Activated CD4-positive, alpha-beta T cell treated with anti-CD3 and anti-CD28 coated beads, Interleukin-2, amount 10 ng/mL, durations not matched to agents 7 days and 5 days (primary cell): ENCODE measurements around the gene HBP1. TPM values are rescaled to one million over a fixed set of nuclear protein-coding genes. Genes with fewer than 3 reads are reported as not detected.
"Not testable (repeated sequence)": the region's sequence is repeated elsewhere in the genome, so short reads cannot be mapped to it uniquely, and the experiment has no call there.

Experiments
- CTCF ChIA-PET: fragments of 350-600 bp; sonication (Branson Sonifier 250); formaldehyde crosslinking; loops from one replicate; lab custom pipeline; 2021; ENCODE audit warnings: antibody characterized with exemption; lab: Charles Lee
- POLR2A ChIA-PET: fragments of 350-600 bp; sonication (Branson Sonifier 250); formaldehyde crosslinking; loops from one replicate; lab custom pipeline; 2021; ENCODE audit warnings: antibody characterized with exemption; lab: Charles Lee
- DNase-seq: peaks from one replicate; pipeline ENCODE4 v3.0.0-alpha.2; 2020
- H3K27ac Mint-ChIP-seq: one replicate; pipeline ENCODE4 v1.8.0; 2021; ENCODE audit warnings: mild to moderate bottlenecking, moderate library complexity, mixed read lengths
- H3K27me3 Mint-ChIP-seq: one replicate; pipeline ENCODE4 v1.8.0; 2021; ENCODE audit warnings: mixed read lengths
- H3K36me3 Mint-ChIP-seq: one replicate; pipeline ENCODE4 v1.8.0; 2021; ENCODE audit warnings: low read depth, mixed read lengths
- H3K4me1 Mint-ChIP-seq: one replicate; pipeline ENCODE4 v1.8.0; 2021; ENCODE audit warnings: mixed read lengths
- H3K4me3 Mint-ChIP-seq: one replicate; pipeline ENCODE4 v1.8.0; 2021; ENCODE audit warnings: mild to moderate bottlenecking, moderate library complexity, mixed read lengths
- H3K9me3 Mint-ChIP-seq: one replicate; pipeline ENCODE4 v1.8.0; 2021; ENCODE audit warnings: mixed read lengths
- total RNA-seq, 2 experiments: library from RNA; stranded (reverse); gene quantifications; one replicate each; pipeline ENCODE4 v1.2.3, GENCODE V29; 2021

Gene HBP1, protein sequence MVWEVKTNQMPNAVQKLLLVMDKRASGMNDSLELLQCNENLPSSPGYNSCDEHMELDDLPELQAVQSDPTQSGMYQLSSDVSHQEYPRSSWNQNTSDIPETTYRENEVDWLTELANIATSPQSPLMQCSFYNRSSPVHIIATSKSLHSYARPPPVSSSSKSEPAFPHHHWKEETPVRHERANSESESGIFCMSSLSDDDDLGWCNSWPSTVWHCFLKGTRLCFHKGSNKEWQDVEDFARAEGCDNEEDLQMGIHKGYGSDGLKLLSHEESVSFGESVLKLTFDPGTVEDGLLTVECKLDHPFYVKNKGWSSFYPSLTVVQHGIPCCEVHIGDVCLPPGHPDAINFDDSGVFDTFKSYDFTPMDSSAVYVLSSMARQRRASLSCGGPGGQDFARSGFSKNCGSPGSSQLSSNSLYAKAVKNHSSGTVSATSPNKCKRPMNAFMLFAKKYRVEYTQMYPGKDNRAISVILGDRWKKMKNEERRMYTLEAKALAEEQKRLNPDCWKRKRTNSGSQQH
- 10 to 100 TPM; 34.4 to 34.8 TPM for total RNA-seq

DNA sequence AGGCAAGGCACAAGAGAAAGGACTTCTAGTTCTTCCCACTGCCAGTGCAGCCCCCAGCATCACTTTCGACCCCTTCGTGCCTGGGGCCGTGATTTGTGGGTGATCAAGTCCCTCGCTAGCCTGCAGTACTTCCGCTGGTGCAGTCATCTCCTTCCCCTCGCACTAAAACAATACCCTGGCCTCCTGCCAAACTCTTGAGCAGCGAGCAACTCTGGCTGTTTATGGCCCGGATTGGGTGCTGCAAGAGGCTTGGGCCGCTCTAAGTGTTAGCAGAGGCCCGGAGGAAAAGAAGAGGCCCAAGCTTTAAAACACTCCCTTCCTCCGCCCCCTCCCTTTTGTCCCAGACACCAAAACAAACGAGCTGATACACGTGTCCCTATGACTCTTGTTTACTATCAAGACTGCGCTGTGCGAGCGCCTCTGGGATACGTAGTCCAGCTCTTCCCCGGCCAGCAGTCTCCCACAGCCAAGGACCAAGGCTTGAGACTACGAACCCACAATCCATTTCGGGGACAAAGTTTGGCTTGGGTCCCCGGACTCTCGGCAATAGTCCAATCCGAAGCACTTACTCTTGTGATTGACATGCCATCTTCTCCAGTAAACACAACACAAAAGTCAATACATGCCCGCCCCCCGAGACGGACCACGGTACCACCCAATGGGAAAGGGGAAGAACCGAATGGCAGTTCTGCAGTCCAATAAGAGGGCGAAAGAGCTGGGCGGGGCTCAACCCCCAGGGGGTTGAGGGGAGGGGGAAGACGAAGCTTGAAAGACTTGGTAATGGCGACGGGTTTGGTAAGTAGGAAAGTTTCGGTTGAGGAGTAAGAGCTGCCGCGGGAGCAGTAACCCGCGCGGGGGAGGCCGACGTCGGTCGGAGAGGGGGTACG lies at the start of gene HBP1:
TSS of gene HBP1 (plus strand) at position 771 of the 887 bp plus-strand sequence. CDS start 10,891 bp downstream, outside the sequence.
- Mint-ChIP-seq H3K27me3 (peaks cover 7% of the 10 kb centered on the region), H3K36me3 (peaks cover 6% of the 10 kb centered on the region), H3K4me1 (peaks cover 38% of the 10 kb centered on the region), H3K9me3 (no peaks in the 10 kb centered on the region), H3K4me3 (peak within 1 kb of the TSS; percentile 95), H3K27ac (peak within 1 kb of the TSS; percentile 99)
- ChIA-PET POLR2A (interaction anchor here (0.6 to 2.1 kb wide), 3 partner anchors 14 to 1056 kb away, joined by 3 to 10 read pairs (median 3); partner anchors contain the start of genes CBLL1 and SYPL1), CTCF (interaction anchor here (0.6 to 1.9 kb wide), 12 partner anchors 9 to 699 kb away, joined by 3 to 8 read pairs (median 3); partner anchors contain the start of gene CBLL1)
- DNase-seq, result peak; percentile 99

DNA sequence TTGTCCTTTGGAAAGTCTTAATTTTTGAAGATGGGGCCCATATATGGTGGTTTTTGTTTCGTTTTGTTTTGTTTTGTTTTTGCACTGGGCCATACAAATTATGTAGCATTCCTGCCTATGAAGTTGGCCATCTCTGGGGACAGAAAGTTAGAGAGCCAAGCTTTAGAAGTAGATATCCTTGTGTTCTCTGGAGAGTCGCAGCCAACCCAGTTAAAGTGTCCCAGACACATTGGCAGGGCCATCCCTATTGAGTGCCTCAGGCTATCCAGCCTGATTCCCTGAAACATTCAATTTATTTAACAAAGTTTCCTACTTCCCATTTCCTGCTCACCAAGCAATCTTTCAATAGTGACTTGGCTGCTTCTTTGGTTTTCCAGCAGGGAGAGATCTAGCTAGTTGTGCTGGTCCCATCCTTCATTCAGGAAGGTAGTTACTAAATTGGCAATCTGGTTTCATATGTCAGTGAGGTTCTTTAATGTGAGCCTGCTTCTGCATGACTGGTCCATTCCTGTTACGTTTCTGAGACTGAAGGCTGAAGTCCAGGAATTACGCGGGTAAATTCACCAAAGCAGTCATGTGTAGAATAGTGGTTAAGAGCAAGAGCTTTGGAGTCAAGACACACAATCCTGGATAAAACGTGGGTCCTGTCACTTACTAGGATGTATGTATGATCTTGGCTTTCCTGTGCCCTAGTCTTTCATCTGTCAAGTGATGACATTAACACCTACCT lies 49.3 kb upstream of the HBP1 start:
- Mint-ChIP-seq H3K27ac (no peak overlapping the region), H3K27me3 (peaks cover 4% of the 10 kb centered on the region), H3K36me3 (no peaks in the 10 kb centered on the region), H3K9me3 (no peaks in the 10 kb centered on the region), H3K4me1 (no peaks in the 10 kb centered on the region), H3K4me3 (no peak overlapping the region)
- ChIA-PET POLR2A (no interaction called here), CTCF (no interaction called here)
- DNase-seq, result no peak

DNA sequence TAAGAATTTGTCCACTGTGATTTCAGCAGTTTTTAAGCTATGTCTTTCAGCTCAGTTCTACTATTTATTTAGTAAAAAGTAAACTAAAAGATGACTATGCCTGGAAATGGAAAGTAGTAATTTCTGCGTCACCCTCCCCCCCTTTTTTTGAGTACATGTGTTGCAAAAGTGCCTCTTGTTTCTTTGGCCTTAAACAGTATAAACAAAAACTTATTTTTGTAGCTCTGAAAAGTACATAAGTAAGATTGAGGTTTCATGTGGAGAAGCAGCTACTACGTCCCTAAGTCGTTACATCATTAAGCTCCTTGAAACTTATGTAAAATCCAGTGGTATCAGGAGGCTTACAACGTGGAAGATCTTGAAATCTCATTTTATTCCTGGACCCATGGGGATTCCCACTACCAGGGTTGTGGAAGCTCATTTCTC lies 46.3 kb upstream of the HBP1 start:
- POLR2A ChIA-PET, result no interaction called here
- Mint-ChIP-seq H3K27me3 (no peaks in the 10 kb centered on the region), H3K36me3 (no peaks in the 10 kb centered on the region), H3K4me3 (no peak overlapping the region), H3K9me3 (no peaks in the 10 kb centered on the region), H3K27ac (no peak overlapping the region), H3K4me1 (peaks cover 19% of the 10 kb centered on the region)
- no peak for DNase-seq
- CTCF ChIA-PET, result interaction anchor here (0.9 to 1.0 kb wide), 2 partner anchors 10 to 253 kb away, joined by 3 to 5 read pairs; no protein-coding TSS in a partner anchor

DNA sequence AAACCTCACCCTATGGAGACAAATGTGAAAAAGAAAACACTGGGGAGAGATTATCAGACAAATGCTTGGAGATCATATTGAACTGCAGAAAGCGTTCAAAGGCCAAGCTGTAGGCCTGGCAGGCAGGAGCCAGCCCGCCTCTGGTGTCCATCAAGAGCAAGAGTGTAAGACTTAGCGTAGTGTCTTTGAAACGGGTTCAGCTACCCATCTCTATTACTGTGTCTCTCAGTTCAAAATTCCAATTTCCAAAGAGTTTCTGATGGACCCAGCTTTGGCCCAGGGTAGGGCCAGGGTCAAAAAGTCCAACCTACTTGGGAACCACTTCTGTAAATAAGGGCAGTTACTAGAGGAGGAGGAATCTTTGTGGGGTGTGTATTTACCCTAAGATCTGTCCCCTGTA lies 45.4 kb upstream of the HBP1 start:
- no peaks in the 10 kb centered on the region for H3K27me3 Mint-ChIP-seq
- H3K9me3 Mint-ChIP-seq, result no peaks in the 10 kb centered on the region
- ChIA-PET POLR2A (no interaction called here), CTCF (no interaction called here)
- no peaks in the 10 kb centered on the region for H3K36me3 Mint-ChIP-seq
- H3K4me1 Mint-ChIP-seq, result peaks cover 27% of the 10 kb centered on the region
- H3K4me3 Mint-ChIP-seq, result no peak overlapping the region
- DNase-seq, result no peak
- H3K27ac Mint-ChIP-seq, result no peak overlapping the region

DNA sequence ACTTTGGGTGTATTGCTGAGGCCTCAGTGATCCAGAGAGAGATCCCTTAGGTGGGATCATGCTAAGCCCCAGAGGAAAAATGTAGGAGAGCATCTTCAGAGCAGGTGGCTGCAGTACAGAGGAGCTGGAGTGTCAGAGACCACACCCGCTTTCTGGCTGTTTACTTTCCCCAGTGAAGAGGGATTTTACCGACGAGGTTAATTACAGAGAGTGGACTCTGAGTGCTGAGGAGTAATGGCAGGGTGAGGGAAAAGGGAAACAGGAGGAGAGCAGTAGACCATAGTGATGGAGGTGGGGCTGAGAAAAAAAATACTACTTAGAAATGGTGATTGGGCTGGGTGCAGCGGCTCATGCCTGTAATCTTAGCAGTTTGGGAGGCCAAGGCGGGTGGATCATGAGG lies 43.3 kb upstream of the HBP1 start:
- Mint-ChIP-seq H3K9me3 (no peaks in the 10 kb centered on the region), H3K4me1 (peaks cover 27% of the 10 kb centered on the region), H3K4me3 (peak overlapping the region; percentile 71), H3K27ac (peak overlapping the region; percentile 99), H3K36me3 (no peaks in the 10 kb centered on the region), H3K27me3 (no peaks in the 10 kb centered on the region)
- ChIA-PET POLR2A (no interaction called here), CTCF (interaction anchor here (0.7 kb wide), 1 partner anchor 13 kb away, joined by 3 read pairs; no protein-coding TSS in a partner anchor)
- no peak for DNase-seq

DNA sequence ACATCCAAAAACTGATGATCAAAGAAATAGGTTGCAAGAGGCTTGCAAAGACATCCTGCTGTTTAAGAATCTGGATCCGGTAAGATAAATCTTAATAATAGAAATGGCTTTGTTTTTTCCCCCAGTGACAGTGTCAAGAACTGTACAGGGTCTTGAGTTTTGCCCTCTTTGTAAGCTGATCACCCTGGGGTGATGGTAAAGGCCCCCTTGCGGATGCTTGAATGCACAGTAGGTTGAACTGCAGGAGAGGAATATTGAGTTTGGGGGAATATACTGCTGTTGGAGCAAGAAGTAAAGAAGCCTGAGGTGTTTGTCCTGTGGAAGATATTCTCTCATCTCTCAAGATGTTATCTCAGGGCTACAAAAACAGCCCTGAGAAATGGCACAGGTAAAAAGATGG lies 40.6 kb upstream of the HBP1 start:
- Mint-ChIP-seq H3K4me1 (peaks cover 27% of the 10 kb centered on the region), H3K4me3 (no peak overlapping the region), H3K36me3 (no peaks in the 10 kb centered on the region), H3K27me3 (no peaks in the 10 kb centered on the region), H3K27ac (no peak overlapping the region), H3K9me3 (no peaks in the 10 kb centered on the region)
- ChIA-PET CTCF (no interaction called here), POLR2A (no interaction called here)
- no peak for DNase-seq

DNA sequence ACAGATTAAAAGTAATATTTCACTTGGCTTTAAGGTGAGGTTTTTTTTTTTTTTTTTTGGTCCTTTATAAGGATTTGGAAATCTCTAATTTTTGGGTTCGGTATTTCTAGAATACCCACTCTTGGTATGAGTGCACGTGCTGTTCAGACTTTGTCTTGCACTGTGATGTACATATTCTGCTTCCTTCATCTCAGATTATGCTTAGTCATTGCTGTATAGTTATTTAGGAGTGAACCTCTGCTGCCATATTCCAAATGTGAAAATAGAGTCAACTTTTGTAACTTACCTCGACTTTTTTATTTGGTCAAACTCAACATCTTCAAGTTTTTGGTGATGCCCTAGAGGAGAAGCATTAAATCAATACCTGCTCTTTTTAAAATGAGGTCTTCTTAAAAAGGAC lies 40.1 kb upstream of the HBP1 start:
- DNase-seq, result no peak
- H3K27ac Mint-ChIP-seq, result no peak overlapping the region
- ChIA-PET CTCF (no interaction called here), POLR2A (no interaction called here)
- H3K36me3 Mint-ChIP-seq, result no peaks in the 10 kb centered on the region
- H3K4me1 Mint-ChIP-seq, result peaks cover 27% of the 10 kb centered on the region
- H3K27me3 Mint-ChIP-seq, result no peaks in the 10 kb centered on the region
- no peak overlapping the region for H3K4me3 Mint-ChIP-seq
- no peaks in the 10 kb centered on the region for H3K9me3 Mint-ChIP-seq

DNA sequence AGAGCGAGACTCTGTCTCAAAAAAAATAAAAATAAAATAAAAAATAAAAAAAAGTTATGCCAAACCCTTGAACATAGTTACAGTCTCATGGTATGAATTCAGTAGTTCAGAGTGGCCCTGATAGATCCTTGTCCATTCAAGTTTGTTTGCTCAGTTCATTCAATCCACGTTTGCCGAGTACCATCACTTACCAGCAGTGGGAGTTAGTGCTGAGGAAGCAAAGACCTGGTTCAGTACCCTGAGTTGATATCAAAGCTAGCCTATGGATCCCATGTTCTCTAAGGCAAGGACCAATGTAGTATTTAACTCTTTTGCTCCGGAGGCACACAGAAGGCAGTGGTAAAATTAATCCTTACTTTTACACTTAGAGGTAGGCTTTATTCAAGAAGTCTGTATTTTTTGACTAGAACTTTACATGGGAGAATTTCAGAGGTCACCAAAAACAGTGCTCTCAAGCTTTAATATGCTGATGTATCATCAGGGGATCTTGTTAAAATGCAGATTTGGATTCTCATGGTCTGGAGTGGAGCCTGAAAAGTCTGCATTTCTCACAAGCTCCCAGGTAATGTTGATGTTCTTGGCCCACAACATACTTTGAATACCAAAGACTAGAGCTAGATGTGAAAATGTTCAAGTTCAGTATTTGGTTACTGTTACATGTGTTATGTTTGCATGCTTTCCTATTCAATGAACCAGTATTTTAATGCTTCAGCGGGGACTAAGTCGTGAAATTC lies 38.1 kb upstream of the HBP1 start:
- peaks cover 9% of the 10 kb centered on the region for H3K27me3 Mint-ChIP-seq
- no peak overlapping the region for H3K4me3 Mint-ChIP-seq
- POLR2A ChIA-PET, result no interaction called here
- DNase-seq, result no peak
- no peak overlapping the region for H3K27ac Mint-ChIP-seq
- H3K36me3 Mint-ChIP-seq, result no peaks in the 10 kb centered on the region
- CTCF ChIA-PET, result interaction anchor here (0.8 to 1.2 kb wide), 3 partner anchors 8 to 25 kb away, joined by 3 to 5 read pairs (median 3); no protein-coding TSS in a partner anchor
- H3K4me1 Mint-ChIP-seq, result peaks cover 20% of the 10 kb centered on the region
- H3K9me3 Mint-ChIP-seq, result no peaks in the 10 kb centered on the region

DNA sequence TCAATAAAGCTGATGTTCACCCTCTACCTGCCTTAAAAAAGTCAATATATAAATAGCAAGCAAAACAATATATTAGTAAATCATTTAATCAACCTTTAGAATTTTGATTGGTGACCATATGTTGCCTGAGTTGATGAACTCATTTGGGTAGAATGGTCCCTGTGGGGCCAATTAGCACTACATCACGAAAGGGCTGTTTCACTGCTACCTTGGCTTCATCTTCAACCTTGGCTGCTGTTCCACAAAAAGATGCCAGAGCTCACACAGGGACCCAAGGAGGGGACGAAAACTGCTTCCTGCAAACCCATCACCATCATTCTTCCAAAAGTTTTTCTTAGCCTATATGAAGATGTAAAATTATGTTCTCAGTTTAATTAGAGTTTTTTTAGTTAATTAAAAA lies 35.4 kb upstream of the HBP1 start:
- Mint-ChIP-seq H3K4me3 (no peak overlapping the region), H3K36me3 (no peaks in the 10 kb centered on the region), H3K4me1 (no peaks in the 10 kb centered on the region), H3K9me3 (no peaks in the 10 kb centered on the region), H3K27ac (no peak overlapping the region), H3K27me3 (peaks cover 12% of the 10 kb centered on the region)
- POLR2A ChIA-PET, result no interaction called here
- CTCF ChIA-PET, result interaction anchor here (1.9 kb wide), 1 partner anchor 9 kb away, joined by 4 read pairs; no protein-coding TSS in a partner anchor
- DNase-seq, result no peak

DNA sequence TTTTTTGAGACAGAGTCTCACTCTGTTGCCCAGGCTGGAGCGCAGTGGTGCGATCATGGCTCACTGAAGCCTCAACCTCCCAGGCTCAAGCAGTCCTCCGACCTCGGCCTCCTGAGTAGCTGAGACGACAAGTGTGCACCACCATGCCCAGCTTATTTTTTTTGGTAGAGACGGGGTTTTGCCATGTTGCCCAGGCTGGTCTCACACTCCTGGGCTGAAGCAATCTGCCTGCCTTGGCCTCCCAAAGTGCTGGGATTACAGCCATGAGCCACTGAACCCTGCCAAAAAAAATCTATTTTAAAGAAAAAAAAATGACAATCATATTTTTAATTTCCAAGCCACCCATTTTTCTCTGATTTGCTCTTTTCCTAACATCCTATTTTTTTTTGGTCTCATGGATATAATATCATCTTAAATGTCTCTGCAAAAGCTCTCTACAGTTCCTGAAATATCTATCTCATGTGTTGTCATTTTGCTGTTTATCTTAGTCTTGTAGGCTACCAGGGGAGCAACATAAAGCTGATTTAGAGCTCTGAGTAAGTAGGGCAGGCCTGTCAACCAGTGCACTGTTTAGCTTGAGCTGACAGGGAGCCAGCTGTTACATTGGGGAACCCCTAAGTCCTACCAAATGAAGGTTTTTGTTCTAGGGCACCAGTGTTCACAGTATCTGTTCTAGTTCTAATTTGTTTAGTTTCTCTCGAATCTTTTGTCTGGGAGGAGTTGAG lies 29.9 kb upstream of the HBP1 start:
- CTCF ChIA-PET, result interaction anchor here (0.7 to 1.5 kb wide), 4 partner anchors 8 to 30 kb away, joined by 3 to 6 read pairs (median 3); partner anchors contain the start of gene HBP1
- POLR2A ChIA-PET, result no interaction called here
- Mint-ChIP-seq H3K4me1 (no peaks in the 10 kb centered on the region), H3K36me3 (no peaks in the 10 kb centered on the region), H3K4me3 (no peak overlapping the region), H3K27me3 (peaks cover 12% of the 10 kb centered on the region), H3K27ac (no peak overlapping the region), H3K9me3 (no peaks in the 10 kb centered on the region)
- no peak for DNase-seq

DNA sequence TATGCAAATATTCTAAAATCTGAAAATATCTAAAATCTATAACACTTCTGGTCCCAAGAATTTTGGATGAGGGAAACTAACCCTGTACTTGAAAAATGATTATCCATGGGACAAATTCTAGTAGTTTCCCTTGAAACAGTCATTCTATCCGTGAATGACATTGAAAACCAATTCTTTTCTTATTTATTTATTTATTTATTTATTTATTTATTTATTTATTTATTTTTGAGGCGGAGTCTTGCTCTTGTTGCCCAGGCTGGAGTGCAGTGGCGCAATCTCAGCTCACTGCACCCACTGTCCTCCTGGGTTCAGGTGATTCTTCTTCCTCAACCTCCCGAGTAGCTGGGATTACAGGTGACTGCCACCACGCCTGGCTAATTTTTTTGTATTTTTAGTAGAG lies 24.9 kb upstream of the HBP1 start:
- H3K27me3 Mint-ChIP-seq, CTCF ChIA-PET, H3K4me3 Mint-ChIP-seq, POLR2A ChIA-PET, H3K4me1 Mint-ChIP-seq, H3K27ac Mint-ChIP-seq, H3K36me3 Mint-ChIP-seq, H3K9me3 Mint-ChIP-seq, DNase-seq: not testable (repeated sequence)
